Measurements from ENCODE around the gene ST3GAL6. TPM values are rescaled to one million over a fixed set of nuclear protein-coding genes. Genes with fewer than 3 reads are reported as not detected.
"Not testable (repeated sequence)": the region's sequence is repeated elsewhere in the genome, so short reads cannot be mapped to it uniquely, and the experiment has no call there.

ST3GAL6 gene
- polyA plus RNA-seq, 2 donors: 1.8 to 4.6 TPM

GRCh38 chr3:98823791-98824190 lies 60.7 kb downstream of the ST3GAL6 start:
- H3K9me3 ChIP-seq (ENCODE audit: control insufficient read depth in 2 of 2, insufficient read depth in 1 of 2, low read depth in 1 of 2, low read length in 1 of 2): no peaks in the 10 kb centered on the region
- H3K36me3 ChIP-seq (ENCODE audit: control insufficient read depth in 2 of 2, insufficient read depth in 2 of 2, low read length in 1 of 2): no peaks in the 10 kb centered on the region
- H3K27ac ChIP-seq (ENCODE audit: low read depth in 2 of 2, low read length in 1 of 2): no peak overlapping the region
- no peaks in the 10 kb centered on the region for H3K27me3 ChIP-seq (ENCODE audit: control insufficient read depth in 1 of 2, insufficient read depth in 2 of 2, low read length in 2 of 2)
- H3K4me3 ChIP-seq (ENCODE audit: low read depth in 1 of 2, low read length in 2 of 2): no peak overlapping the region
- WGBS, 2 donors: 96 to 97% methylated on average over 4 of the region's 4 CpGs
- H3K4me1 ChIP-seq (ENCODE audit: control insufficient read depth in 2 of 2, insufficient read depth in 2 of 2, low read length in 1 of 2): no peaks in the 10 kb centered on the region

- no peak overlapping the region for H3K27ac ChIP-seq (ENCODE audit: low read depth in 2 of 2, low read length in 1 of 2)
- H3K4me1 ChIP-seq (ENCODE audit: control insufficient read depth in 2 of 2, insufficient read depth in 2 of 2, low read length in 1 of 2): no peaks in the 10 kb centered on the region
- H3K36me3 ChIP-seq (ENCODE audit: control insufficient read depth in 2 of 2, insufficient read depth in 2 of 2, low read length in 1 of 2): no peaks in the 10 kb centered on the region
- WGBS, 2 donors: 93 to 97% methylated on average over 6 of the region's 6 CpGs
- H3K27me3 ChIP-seq (ENCODE audit: control insufficient read depth in 1 of 2, insufficient read depth in 2 of 2, low read length in 2 of 2): no peaks in the 10 kb centered on the region
- no peak overlapping the region for H3K4me3 ChIP-seq (ENCODE audit: low read depth in 1 of 2, low read length in 2 of 2)
- no peaks in the 10 kb centered on the region for H3K9me3 ChIP-seq (ENCODE audit: control insufficient read depth in 2 of 2, insufficient read depth in 1 of 2, low read depth in 1 of 2, low read length in 1 of 2)
Observed at GRCh38 chr3:98824256-98824655, 61.1 kb downstream of the ST3GAL6 start.

GRCh38 chr3:98826126-98826525 lies 63.0 kb downstream of the ST3GAL6 start:
- Histone ChIP-seq H3K36me3 (ENCODE audit: control insufficient read depth in 2 of 2, insufficient read depth in 2 of 2, low read length in 1 of 2) (no peaks in the 10 kb centered on the region), H3K4me3 (ENCODE audit: low read depth in 1 of 2, low read length in 2 of 2) (no peak overlapping the region), H3K27me3 (ENCODE audit: control insufficient read depth in 1 of 2, insufficient read depth in 2 of 2, low read length in 2 of 2) (no peaks in the 10 kb centered on the region), H3K4me1 (ENCODE audit: control insufficient read depth in 2 of 2, insufficient read depth in 2 of 2, low read length in 1 of 2) (no peaks in the 10 kb centered on the region), H3K9me3 (ENCODE audit: control insufficient read depth in 2 of 2, insufficient read depth in 1 of 2, low read depth in 1 of 2, low read length in 1 of 2) (no peaks in the 10 kb centered on the region), H3K27ac (ENCODE audit: low read depth in 2 of 2, low read length in 1 of 2) (no peak overlapping the region)
- 41 to 69% methylated on average over 3 of the region's 3 CpGs for WGBS, 2 donors

- H3K4me3 ChIP-seq (ENCODE audit: low read depth in 1 of 2, low read length in 2 of 2): no peak overlapping the region
- no peak overlapping the region for H3K27ac ChIP-seq (ENCODE audit: low read depth in 2 of 2, low read length in 1 of 2)
- no peaks in the 10 kb centered on the region for H3K9me3 ChIP-seq (ENCODE audit: control insufficient read depth in 2 of 2, insufficient read depth in 1 of 2, low read depth in 1 of 2, low read length in 1 of 2)
- WGBS, 2 donors: 35 to 44% methylated on average over 1 of the region's 1 CpG
- H3K4me1 ChIP-seq (ENCODE audit: control insufficient read depth in 2 of 2, insufficient read depth in 2 of 2, low read length in 1 of 2): no peaks in the 10 kb centered on the region
- H3K36me3 ChIP-seq (ENCODE audit: control insufficient read depth in 2 of 2, insufficient read depth in 2 of 2, low read length in 1 of 2): no peaks in the 10 kb centered on the region
- H3K27me3 ChIP-seq (ENCODE audit: control insufficient read depth in 1 of 2, insufficient read depth in 2 of 2, low read length in 2 of 2): no peaks in the 10 kb centered on the region
Observed at GRCh38 chr3:98827221-98827920, 64.2 kb downstream of the ST3GAL6 start.

GRCh38 chr3:98829246-98829832 lies 66.2 kb downstream of the ST3GAL6 start:
- Histone ChIP-seq H3K36me3 (ENCODE audit: control insufficient read depth in 2 of 2, insufficient read depth in 2 of 2, low read length in 1 of 2) (no peaks in the 10 kb centered on the region), H3K27me3 (ENCODE audit: control insufficient read depth in 1 of 2, insufficient read depth in 2 of 2, low read length in 2 of 2) (no peaks in the 10 kb centered on the region), H3K9me3 (ENCODE audit: control insufficient read depth in 2 of 2, insufficient read depth in 1 of 2, low read depth in 1 of 2, low read length in 1 of 2) (no peaks in the 10 kb centered on the region), H3K27ac (ENCODE audit: low read depth in 2 of 2, low read length in 1 of 2) (no peak overlapping the region), H3K4me3 (ENCODE audit: low read depth in 1 of 2, low read length in 2 of 2) (no peak overlapping the region), H3K4me1 (ENCODE audit: control insufficient read depth in 2 of 2, insufficient read depth in 2 of 2, low read length in 1 of 2) (no peaks in the 10 kb centered on the region)
- WGBS, 2 donors: 100% methylated on average over 1 of the region's 1 CpG

- not testable (repeated sequence) for H3K9me3 ChIP-seq (ENCODE audit: control insufficient read depth in 2 of 2, insufficient read depth in 1 of 2, low read depth in 1 of 2, low read length in 1 of 2); H3K27me3 ChIP-seq (ENCODE audit: control insufficient read depth in 1 of 2, insufficient read depth in 2 of 2, low read length in 2 of 2); H3K36me3 ChIP-seq (ENCODE audit: control insufficient read depth in 2 of 2, insufficient read depth in 2 of 2, low read length in 1 of 2); H3K4me3 ChIP-seq (ENCODE audit: low read depth in 1 of 2, low read length in 2 of 2); H3K27ac ChIP-seq (ENCODE audit: low read depth in 2 of 2, low read length in 1 of 2); H3K4me1 ChIP-seq (ENCODE audit: control insufficient read depth in 2 of 2, insufficient read depth in 2 of 2, low read length in 1 of 2)
- WGBS, 2 donors: 96 to 100% methylated on average over 5 of the region's 5 CpGs
Observed at GRCh38 chr3:98831060-98831459, 67.9 kb downstream of the ST3GAL6 start.

- Histone ChIP-seq H3K4me1 (ENCODE audit: control insufficient read depth in 2 of 2, insufficient read depth in 2 of 2, low read length in 1 of 2) (no peaks in the 10 kb centered on the region), H3K36me3 (ENCODE audit: control insufficient read depth in 2 of 2, insufficient read depth in 2 of 2, low read length in 1 of 2) (no peaks in the 10 kb centered on the region), H3K9me3 (ENCODE audit: control insufficient read depth in 2 of 2, insufficient read depth in 1 of 2, low read depth in 1 of 2, low read length in 1 of 2) (no peaks in the 10 kb centered on the region), H3K27ac (ENCODE audit: low read depth in 2 of 2, low read length in 1 of 2) (no peak overlapping the region), H3K27me3 (ENCODE audit: control insufficient read depth in 1 of 2, insufficient read depth in 2 of 2, low read length in 2 of 2) (no peaks in the 10 kb centered on the region), H3K4me3 (ENCODE audit: low read depth in 1 of 2, low read length in 2 of 2) (no peak overlapping the region)
- WGBS, 2 donors: 92 to 95% methylated on average over 3 of the region's 3 CpGs
Observed at GRCh38 chr3:98839846-98840245, 76.7 kb downstream of the ST3GAL6 start.

GRCh38 chr3:98843266-98843959 lies 80.3 kb downstream of the ST3GAL6 start:
- 67 to 76% methylated on average over 7 of the region's 7 CpGs for WGBS, 2 donors
- no peak overlapping the region for H3K27ac ChIP-seq (ENCODE audit: low read depth in 2 of 2, low read length in 1 of 2)
- no peaks in the 10 kb centered on the region for H3K27me3 ChIP-seq (ENCODE audit: control insufficient read depth in 1 of 2, insufficient read depth in 2 of 2, low read length in 2 of 2)
- H3K9me3 ChIP-seq (ENCODE audit: control insufficient read depth in 2 of 2, insufficient read depth in 1 of 2, low read depth in 1 of 2, low read length in 1 of 2): no peaks in the 10 kb centered on the region
- no peaks in the 10 kb centered on the region for H3K36me3 ChIP-seq (ENCODE audit: control insufficient read depth in 2 of 2, insufficient read depth in 2 of 2, low read length in 1 of 2)
- no peaks in the 10 kb centered on the region for H3K4me1 ChIP-seq (ENCODE audit: control insufficient read depth in 2 of 2, insufficient read depth in 2 of 2, low read length in 1 of 2)
- H3K4me3 ChIP-seq (ENCODE audit: low read depth in 1 of 2, low read length in 2 of 2): no peak overlapping the region
